GM12873 (cell line): ENCODE results near the gene ITIH4.

ENCODE experiments used
- CTCF ChIP-seq: IDR thresholded peaks from 2 replicates; pipeline ENCODE4 v1.5.1; 2012; ENCODE audit warnings: low read depth, mild to moderate bottlenecking, moderate library complexity, low read length, control low read depth; ENCODE audit not compliant: insufficient read depth; ENCODE audit errors: missing control alignments

ITIH4 gene

DNA sequence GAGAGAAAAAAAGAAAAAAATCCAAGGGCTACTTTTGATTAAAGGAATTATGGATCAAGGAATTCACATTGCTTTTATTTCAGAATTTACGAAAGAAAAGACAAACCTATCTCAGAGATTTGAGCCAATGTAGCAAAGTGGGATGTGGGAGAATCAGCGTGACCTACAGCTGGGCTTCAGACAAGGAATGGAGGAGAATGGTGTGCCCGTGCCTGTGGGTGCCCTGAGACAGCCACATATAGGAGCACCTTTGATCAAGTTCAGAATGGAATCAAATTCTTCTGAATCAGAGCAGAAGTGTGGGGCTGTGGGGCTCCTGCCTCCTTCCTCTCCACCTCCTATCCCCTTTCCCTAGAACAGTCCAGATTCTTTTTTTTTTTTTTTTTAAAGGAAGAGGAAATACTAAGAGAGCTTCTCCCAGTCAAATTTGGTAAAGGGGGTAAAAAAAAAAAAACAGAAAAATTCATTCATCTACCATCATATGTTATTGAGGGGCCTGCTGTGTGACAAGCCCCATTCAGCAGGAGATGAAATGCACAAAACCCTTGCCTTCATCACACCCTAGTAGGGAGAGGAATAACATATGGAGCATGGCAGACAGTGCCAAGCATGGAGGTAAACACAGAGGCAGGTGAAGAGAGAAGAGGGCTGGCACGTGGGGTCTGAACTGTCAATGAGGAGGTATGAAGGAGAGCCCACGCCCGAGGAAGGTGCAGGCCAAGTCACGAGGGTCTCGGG, 29.4 kb upstream of the ITIH4 start:
- TF ChIP-seq CTCF, result no peak

GRCh38 chr3:52857864-52858263, 27.4 kb upstream of the ITIH4 start:
- no peak for TF ChIP-seq CTCF

DNA sequence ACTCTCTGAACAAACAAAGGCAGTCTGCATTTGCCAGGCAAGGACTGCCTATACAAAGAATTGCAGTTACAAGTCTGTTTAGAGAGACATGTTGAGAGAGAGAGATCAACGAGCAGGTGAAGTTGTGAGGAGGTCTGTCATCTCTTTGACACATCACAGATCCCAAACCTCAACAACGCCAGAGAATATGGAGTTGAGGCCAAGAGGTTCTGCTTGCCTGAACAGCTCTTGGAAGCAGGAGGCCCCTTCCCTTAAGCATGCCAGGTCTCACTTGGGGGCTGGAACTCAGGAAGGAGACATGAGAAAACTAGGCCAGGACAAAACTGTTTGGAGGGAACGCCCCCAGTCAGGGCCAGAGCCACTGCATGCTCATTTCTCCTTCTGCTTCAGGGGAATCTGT, 26.7 kb upstream of the ITIH4 start:
- TF ChIP-seq CTCF, result no peak

DNA sequence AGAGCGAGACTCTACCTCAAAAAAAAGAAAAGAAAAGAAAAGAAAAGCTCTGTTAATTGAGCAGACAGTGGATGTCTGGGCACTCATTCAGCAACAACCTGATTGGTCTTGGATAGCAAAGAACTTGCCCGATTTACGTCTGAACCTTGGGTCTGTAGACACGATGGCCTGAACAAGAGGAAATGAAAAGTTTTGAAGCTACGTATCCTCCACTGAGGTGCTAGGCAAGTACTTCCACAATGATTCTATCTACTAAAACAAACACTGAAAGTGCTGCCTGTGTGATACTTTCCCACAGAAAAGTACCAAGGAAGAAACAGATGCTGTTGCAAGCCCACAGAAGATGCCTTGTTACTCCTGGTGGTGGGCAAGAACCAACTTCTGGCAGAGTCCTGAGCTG, 26.2 kb upstream of the ITIH4 start:
- TF ChIP-seq CTCF, result no peak

DNA sequence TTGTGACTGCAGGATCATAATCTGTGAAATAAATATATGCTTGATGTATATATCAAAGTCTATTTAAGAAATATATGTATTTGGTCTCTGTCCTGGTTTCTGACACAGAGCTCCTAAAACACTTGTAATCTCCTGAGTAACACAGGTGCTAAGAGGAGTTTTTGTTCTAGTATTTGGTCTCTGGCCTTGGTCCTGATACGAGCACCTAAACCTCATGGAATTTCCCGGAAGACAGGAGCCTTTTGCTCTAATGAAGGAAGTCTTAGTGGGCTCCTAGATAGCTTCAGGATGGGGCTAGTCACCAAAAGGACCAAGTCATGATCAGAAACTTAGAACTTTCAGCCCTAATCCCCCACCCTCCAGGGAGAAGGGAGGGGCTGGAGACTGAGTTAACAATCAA, 23.5 kb upstream of the ITIH4 start:
- no peak for TF ChIP-seq CTCF

DNA sequence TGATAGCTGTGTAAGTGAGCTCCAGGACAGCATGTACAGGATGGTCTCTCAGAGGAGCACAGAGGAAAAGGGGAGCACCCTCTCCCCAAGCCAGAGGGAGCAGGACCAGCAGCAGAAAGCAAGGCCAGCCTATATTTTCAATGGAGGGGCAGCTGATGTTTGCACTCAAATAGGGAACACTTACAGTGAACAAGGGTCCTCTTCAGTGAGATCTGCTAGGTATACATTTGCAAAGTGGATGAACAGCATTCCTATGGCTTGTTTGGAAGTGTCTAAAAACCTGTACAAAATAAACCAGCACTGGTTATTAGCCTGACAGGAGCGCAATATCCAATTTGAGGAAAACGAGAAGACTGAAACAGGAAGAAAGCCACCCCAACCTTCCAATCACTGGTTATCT, 21.9 kb upstream of the ITIH4 start:
- no peak for TF ChIP-seq CTCF

GRCh38 chr3:52851348-52851747, 20.9 kb upstream of the ITIH4 start:
- TF ChIP-seq CTCF, result peak; percentile 75
